Raji (cell line): ENCODE results near the gene GAREM1.
A peak's percentile ranks its signal among the peaks of the same experiment; 100 is the strongest.

Experiments
- POLR2A ChIP-seq: IDR thresholded peaks from 2 replicates; pipeline ENCODE4 v1.6.1; 2011; ENCODE audit warnings: low read depth, low read length, control low read depth; ENCODE audit not compliant: insufficient read depth

GAREM1 gene

DNA sequence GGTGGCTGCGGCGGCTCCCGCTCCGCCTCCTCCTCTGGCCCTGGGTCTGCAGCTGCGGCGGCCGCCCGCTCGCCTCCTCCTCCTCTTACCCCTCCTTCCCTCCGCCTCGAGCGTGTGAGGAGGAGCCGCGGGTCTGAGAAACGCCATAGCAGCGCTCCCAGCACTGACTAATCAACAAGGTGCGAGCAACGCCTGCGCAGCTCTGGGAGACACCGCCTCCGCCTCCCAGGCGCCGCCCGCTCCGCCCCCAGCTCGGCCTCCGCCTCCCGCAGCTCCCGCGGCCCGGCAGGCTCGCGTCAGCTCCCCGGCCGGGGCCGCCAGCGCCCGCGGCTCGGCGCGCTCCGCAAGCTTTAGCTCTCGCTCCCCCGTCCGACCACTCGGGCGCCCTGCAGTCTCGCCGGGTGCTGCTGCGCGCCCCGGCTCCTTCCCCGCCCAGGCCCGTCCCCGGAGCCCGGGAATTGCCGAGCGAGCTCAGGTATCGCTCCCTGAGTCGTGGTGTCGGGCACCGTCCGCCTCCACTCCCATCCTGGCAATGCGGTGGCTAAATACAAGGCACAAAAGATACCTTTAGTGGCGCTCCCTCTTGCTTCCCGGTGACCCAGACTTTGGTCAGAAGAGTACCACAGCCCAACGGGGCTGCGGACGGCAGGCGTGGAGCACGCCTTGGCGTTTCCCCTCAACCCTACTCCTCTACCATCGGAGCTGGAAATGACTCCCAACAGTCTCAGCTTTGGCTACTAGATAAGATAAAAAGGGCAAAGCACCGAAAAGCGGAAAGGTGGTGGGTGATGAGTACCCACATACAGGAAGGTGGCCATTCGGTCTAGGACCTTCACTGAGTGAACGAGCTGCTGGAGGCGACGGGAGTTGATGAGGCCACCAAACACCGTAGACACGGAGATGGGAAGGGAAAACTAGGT is at the start of gene GAREM1:
Gene GAREM1, minus strand, starts transcription at position 169 of the 920 bp plus-strand sequence. CDS start 454 bp downstream, outside the sequence.
- TF ChIP-seq POLR2A, result peak; percentile 92

GRCh38 chr18:32511147-32511546 is 40.5 kb upstream of the GAREM1 start:
- no peak for TF ChIP-seq POLR2A

DNA sequence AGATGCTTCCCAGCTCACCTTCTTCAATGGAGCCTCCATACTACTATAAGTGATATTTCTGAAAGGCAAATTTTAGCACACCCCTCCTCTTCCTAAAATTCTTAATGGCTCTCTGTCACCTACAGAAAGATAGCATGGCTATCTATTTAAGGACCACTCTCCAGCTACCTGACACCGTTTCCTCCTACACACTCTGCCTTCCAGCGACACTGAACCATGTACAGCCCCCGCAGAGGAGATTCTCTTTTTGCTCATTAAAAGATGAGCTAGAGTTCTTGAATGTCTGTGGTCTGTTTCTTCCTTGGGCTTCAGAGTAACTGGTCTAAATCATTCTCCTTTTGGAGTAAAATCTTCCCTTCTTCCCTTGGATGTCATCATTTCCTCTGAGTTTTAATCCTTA is 38.4 kb upstream of the GAREM1 start:
- no peak for TF ChIP-seq POLR2A

DNA sequence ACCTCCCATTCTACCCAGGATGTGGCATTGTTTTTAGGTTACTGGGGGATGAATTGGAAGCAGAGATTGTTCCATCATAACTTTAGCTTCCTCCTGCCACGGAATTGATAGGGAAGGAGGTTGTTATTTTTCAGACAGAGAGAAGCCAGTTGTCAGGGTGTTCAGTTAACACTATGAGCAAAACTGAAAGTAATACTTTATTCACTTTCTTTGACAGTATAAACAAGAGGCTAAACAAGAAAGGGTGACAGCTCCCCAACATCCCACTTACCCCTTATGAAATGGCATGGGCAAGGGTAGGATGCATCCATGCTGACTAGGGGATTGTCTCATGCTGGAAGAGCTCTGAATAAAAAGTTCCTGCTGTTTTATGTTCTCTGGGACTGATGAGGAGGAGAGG is 36.4 kb upstream of the GAREM1 start:
- no peak for TF ChIP-seq POLR2A

GRCh38 chr18:32502014-32502413 is 31.3 kb upstream of the GAREM1 start:
- no peak for TF ChIP-seq POLR2A

GRCh38 chr18:32483002-32483401 is 12.3 kb upstream of the GAREM1 start:
- no peak for TF ChIP-seq POLR2A

DNA sequence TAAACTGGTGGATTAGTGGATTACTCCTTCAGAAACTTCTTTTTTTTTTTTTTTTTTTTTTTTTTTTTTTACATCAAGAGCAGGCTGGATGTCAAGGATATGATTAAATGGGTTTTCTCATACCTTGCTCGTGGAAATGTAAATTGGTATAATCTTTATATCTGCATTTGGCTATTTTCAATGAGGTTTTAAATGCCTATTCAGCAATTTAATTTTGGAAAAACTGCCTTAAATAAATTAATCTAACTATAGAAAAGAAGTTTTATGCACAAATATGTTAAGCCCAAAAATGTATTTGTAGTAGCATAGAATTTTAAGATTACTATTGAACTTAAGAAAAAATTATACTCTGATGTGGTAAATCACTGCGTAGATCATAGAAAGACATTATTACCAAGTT is 11.4 kb upstream of the GAREM1 start:
- TF ChIP-seq POLR2A, result no peak

GRCh38 chr18:32480581-32480980 is 9.9 kb upstream of the GAREM1 start:
- no peak for TF ChIP-seq POLR2A

- TF ChIP-seq POLR2A, result no peak
Measured at GRCh38 chr18:32478807-32479206, 8.1 kb upstream of the GAREM1 start.

- no peak for TF ChIP-seq POLR2A
Measured at GRCh38 chr18:32478317-32478716, 7.6 kb upstream of the GAREM1 start.

DNA sequence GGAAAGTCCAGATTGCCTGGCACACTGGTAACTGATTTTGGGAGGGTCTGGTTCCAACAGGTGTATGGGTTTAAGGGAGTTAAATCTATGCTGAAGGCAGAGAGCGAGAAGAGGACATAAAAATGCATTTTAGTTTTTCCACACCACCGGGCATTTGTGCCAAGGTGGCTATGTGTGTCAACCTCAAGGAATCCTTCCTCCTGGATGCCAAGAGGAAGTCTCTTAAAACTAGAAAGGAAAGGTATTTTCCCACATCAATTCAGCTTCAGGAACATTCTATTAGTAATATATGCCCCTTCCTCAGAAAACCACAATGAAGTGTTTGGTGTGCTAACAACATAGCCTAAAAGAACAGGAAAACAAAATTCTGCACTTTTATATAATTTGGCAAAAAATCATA is 5.4 kb upstream of the GAREM1 start:
- TF ChIP-seq POLR2A, result no peak

DNA sequence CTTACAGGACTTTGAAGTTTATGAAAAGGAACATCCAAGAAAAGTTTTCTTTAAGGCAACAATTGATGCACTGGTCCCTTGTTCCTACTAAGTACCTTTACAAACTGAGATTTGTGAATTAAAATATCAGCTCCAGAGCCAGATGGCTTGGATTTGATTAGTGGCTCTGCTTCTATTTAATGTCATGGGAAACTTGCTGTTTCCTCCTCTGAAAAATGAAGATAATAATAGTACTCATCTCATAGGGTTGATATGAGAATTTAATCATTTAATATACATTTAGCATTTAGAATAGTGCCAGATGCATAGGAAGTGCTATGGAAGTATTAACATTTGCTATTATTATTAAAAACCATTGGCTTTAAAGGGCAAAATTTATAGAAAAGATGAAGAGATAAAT is 2.6 kb upstream of the GAREM1 start:
- TF ChIP-seq POLR2A, result no peak

DNA sequence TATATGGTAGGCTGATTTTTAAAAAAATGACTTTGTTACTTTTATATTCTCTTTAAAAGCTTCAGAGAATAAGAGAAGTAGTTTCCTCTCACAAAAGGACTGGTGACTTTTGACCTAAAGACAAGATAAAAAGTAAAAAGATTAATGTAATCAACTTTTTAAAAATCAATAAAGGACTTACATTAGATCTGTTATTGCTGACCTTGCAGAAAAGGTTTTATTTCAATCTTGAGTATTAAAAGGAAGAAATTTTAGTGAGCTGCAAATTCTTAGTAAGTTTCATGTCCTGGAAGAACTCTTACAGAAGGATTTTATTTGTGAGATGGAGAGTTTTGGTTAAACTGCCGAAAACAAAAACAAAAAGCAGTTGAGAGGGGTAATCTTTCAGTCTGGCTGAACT is 2.2 kb upstream of the GAREM1 start:
- no peak for TF ChIP-seq POLR2A

GRCh38 chr18:32470460-32470713 is 295 bp downstream of the GAREM1 start:
- no peak for TF ChIP-seq POLR2A

- TF ChIP-seq POLR2A, result no peak
Measured at GRCh38 chr18:32469691-32470459, 807 bp downstream of the GAREM1 start.

DNA sequence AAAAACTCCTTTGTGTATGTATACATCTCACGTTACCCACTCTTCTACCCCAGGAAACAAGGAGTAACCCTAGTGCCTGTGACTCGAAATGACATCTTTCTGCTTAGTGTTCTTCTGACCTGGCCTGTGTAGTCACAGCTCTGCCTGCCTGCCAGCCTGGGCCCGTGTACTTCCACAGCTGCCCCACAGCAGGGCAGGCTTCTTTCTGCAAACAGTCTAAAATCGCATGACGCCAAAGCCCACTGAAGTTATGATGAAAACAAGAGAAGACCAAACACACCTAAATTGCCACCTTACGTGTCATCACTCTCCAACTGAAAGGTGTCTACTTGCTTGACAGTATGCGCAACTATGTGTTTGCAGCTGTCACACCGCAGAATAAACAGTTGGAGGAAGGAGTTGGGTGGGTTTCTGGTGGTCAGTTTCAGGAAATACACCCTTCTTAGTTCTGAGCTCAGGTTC is 1.5 kb downstream of the GAREM1 start:
- TF ChIP-seq POLR2A, result no peak
